CD4-positive, alpha-beta T cell (primary cell): ENCODE measurements around the gene TM9SF3. TPM values are rescaled to one million over a fixed set of nuclear protein-coding genes. Genes with fewer than 3 reads are reported as not detected.

Experiments
- ATAC-seq: fragments of 200-7000 bp; cut with Tn5 transposase; one replicate; pipeline ENCODE4 v1.10.0; 2022; ENCODE audit warnings: mild to moderate bottlenecking; ENCODE audit not compliant: poor library complexity
- CTCF ChIA-PET: fragments of 350-600 bp; sonication (Branson Sonifier 250); formaldehyde crosslinking; loops from one replicate; lab custom pipeline; 2021; ENCODE audit warnings: antibody characterized with exemption, inconsistent platforms; lab: Charles Lee
- POLR2A ChIA-PET: fragments of 350-600 bp; sonication (Branson Sonifier 250); formaldehyde crosslinking; loops from one replicate; lab custom pipeline; 2021; ENCODE audit warnings: antibody characterized with exemption, inconsistent platforms; lab: Charles Lee
- DNase-seq, 14 experiments: peaks; one replicate each; pipeline ENCODE4 v3.0.0-alpha.2; 2013 to 2020; ENCODE audit warnings: mixed read lengths in 2 of 14
- H3K27ac ChIP-seq, 2 donors: one replicate each; pipeline versions ENCODE4 v1.5.1 to v1.7.0; 2013; ENCODE audit warnings: low read length in 2 of 2, low read depth in 1 of 2, mild to moderate bottlenecking in 1 of 2
- H3K27me3 ChIP-seq, 2 experiments: 1 replicate in 1 of 2; 2 replicates in 1 of 2; pipeline versions ENCODE4 v1.6.1 to v1.7.0; 2013; ENCODE audit warnings: low read length in 2 of 2, control low read depth in 1 of 2, mild to moderate bottlenecking in 1 of 2, moderate library complexity in 1 of 2; ENCODE audit not compliant: insufficient read depth in 2 of 2, control insufficient read depth in 1 of 2
- H3K36me3 ChIP-seq: one replicate; pipeline ENCODE4 v1.6.1; 2013; ENCODE audit warnings: low read length, control low read depth; ENCODE audit not compliant: insufficient read depth
- H3K4me1 ChIP-seq: one replicate; pipeline ENCODE4 v1.6.1; 2013; ENCODE audit warnings: low read length, control low read depth; ENCODE audit not compliant: insufficient read depth
- H3K4me3 ChIP-seq: one replicate; pipeline ENCODE4 v1.5.1; 2013; ENCODE audit warnings: mild to moderate bottlenecking, low read length, moderate library complexity
- H3K9me3 ChIP-seq, 2 experiments: 1 replicate in 1 of 2; 2 replicates in 1 of 2; pipeline versions ENCODE4 v1.6.1 to v1.7.0; 2013; ENCODE audit warnings: low read length in 2 of 2, mild to moderate bottlenecking in 2 of 2, control low read depth in 1 of 2, moderate library complexity in 1 of 2; ENCODE audit not compliant: control insufficient read depth in 1 of 2, insufficient read depth in 1 of 2
- H3K27ac Mint-ChIP-seq: one replicate; pipeline ENCODE4 v1.8.0; 2020; ENCODE audit warnings: mixed read lengths
- H3K27me3 Mint-ChIP-seq: one replicate; pipeline ENCODE4 v1.8.0; 2021; ENCODE audit warnings: mixed read lengths
- H3K36me3 Mint-ChIP-seq: one replicate; pipeline ENCODE4 v1.8.0; 2021; ENCODE audit warnings: low read depth, mixed read lengths
- H3K4me1 Mint-ChIP-seq: one replicate; pipeline ENCODE4 v1.8.0; 2021; ENCODE audit warnings: low read depth, mixed read lengths
- H3K4me3 Mint-ChIP-seq: one replicate; pipeline ENCODE4 v1.8.0; 2020; ENCODE audit warnings: mild to moderate bottlenecking, mixed read lengths
- H3K9me3 Mint-ChIP-seq: one replicate; pipeline ENCODE4 v1.8.0; 2020; ENCODE audit warnings: mixed read lengths
- CTCF ChIP-seq: fragments of 200-600 bp; IDR thresholded peaks from one replicate; pipeline ENCODE4 v1.8.0; 2022; ENCODE audit warnings: antibody characterized with exemption, mild to moderate bottlenecking
- intact Hi-C, 2 experiments: fragments of 100-400 bp; cut with DNase I in 1 of 2; cut with micrococcal nuclease in 1 of 2; formaldehyde crosslinking; loops; one replicate each; pipeline versions ENCODE4 v1.15.1 to v1.9.0; 2023 to 2025; cut with DNase I, micrococcal nuclease
- total RNA-seq, 174 experiments: library from RNA in 2 of 174; stranded (reverse) in 2 of 174; gene quantifications; one replicate each; pipeline ENCODE4 v1.2.3 and lab custom pipeline; 2021 to 2026

Gene TM9SF3
- total RNA-seq, 2 experiments from 2014 or later, result 92.4 to 92.7 TPM

GRCh38 chr10:96516337-96516736 lies 70.5 kb downstream of the TM9SF3 start:
- intact Hi-C loops, result loop anchor here in 1 of 2 experiments (10.0 kb wide), 1 partner anchor 122 kb away; no protein-coding TSS in a partner anchor
- ChIA-PET CTCF (no interaction called here), POLR2A (no interaction called here)
- Histone ChIP-seq H3K4me3 (no peak overlapping the region), H3K4me1 (peaks cover 23% of the 10 kb centered on the region), H3K9me3 (peaks cover 0 to 13% of the 10 kb centered on the region in 2 experiments), H3K27me3 (peaks cover 28 to 32% of the 10 kb centered on the region in 2 experiments), H3K36me3 (peaks cover 9% of the 10 kb centered on the region), H3K27ac (no peak overlapping the region)
- Mint-ChIP-seq H3K4me3 (no peak overlapping the region), H3K36me3 (peaks cover 17% of the 10 kb centered on the region), H3K27me3 (peaks cover 40% of the 10 kb centered on the region), H3K4me1 (peaks cover 10% of the 10 kb centered on the region), H3K9me3 (no peaks in the 10 kb centered on the region), H3K27ac (no peak overlapping the region)
- DNase-seq, result no peak
- no peak for ATAC-seq
- TF ChIP-seq CTCF, result no peak

GRCh38 chr10:96513698-96514561 lies 72.9 kb downstream of the TM9SF3 start, which contains the start of gene TLL2:
Gene TLL2, minus strand, starts transcription at chr10:96513926. Its CDS starts 241 bp downstream, at chr10:96513685.
- H3K9me3 ChIP-seq, result peaks cover 0 to 13% of the 10 kb centered on the region in 2 experiments
- Mint-ChIP-seq H3K4me1 (peaks cover 10% of the 10 kb centered on the region), H3K27me3 (peaks cover 44% of the 10 kb centered on the region), H3K9me3 (no peaks in the 10 kb centered on the region), H3K36me3 (no peaks in the 10 kb centered on the region), H3K27ac (no peak within 1 kb of the TSS), H3K4me3 (peak within 1 kb of the TSS; percentile 84)
- DNase-seq (peak in 13 of 14 experiments; percentile 16 to 75 (median 35)), ATAC-seq (peak; percentile 61)
- peaks cover 23% of the 10 kb centered on the region for H3K4me1 ChIP-seq
- peak within 1 kb of the TSS; percentile 52 for H3K4me3 ChIP-seq
- no peaks in the 10 kb centered on the region for H3K36me3 ChIP-seq
- ChIA-PET CTCF (interaction anchor here (0.7 to 1.4 kb wide), 3 partner anchors 14 to 127 kb away, joined by 3 read pairs; no protein-coding TSS in a partner anchor), POLR2A (interaction anchor here (1.2 kb wide), 1 partner anchor 73 kb away, joined by 4 read pairs; the partner anchor contains the start of gene TM9SF3)
- no peak within 1 kb of the TSS for H3K27ac ChIP-seq
- peaks cover 32 to 33% of the 10 kb centered on the region in 2 experiments for H3K27me3 ChIP-seq
- intact Hi-C loops, result loop anchor here (5.0 to 10.0 kb wide), 2 partner anchors 117 to 119 kb away; no protein-coding TSS in a partner anchor
- no peak for TF ChIP-seq CTCF

DNA sequence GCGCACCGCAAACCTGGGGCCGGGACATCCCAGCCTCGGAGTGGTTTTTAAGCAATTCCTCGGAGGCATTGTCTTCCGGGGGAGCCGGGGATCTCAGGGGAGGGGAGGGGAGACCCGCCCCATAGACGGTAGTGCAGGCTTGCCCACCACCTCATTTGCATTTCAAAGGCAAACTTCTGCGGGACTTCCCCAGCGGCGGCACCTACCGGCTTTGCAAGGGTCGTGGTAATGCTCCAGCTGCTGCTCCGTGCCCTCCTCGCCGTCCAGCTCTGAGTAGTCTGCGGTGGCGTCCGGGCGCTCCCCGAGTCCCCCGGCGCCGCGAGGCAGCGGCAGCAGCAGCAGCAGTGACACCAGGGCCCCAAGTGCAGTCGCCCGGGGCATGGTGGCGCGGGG lies 73.5 kb downstream of the TM9SF3 start:
- Histone ChIP-seq H3K36me3 (no peaks in the 10 kb centered on the region), H3K9me3 (peaks cover 0 to 13% of the 10 kb centered on the region in 2 experiments), H3K27ac (no peak overlapping the region), H3K4me3 (peak overlapping the region; percentile 52), H3K27me3 (peaks cover 32 to 33% of the 10 kb centered on the region in 2 experiments), H3K4me1 (peaks cover 23% of the 10 kb centered on the region)
- Mint-ChIP-seq H3K27me3 (peaks cover 49% of the 10 kb centered on the region), H3K4me3 (peak overlapping the region; percentile 25), H3K9me3 (no peaks in the 10 kb centered on the region), H3K4me1 (peaks cover 10% of the 10 kb centered on the region), H3K27ac (no peak overlapping the region), H3K36me3 (no peaks in the 10 kb centered on the region)
- intact Hi-C loops, result loop anchor here (5.0 to 10.0 kb wide), 2 partner anchors 116 to 118 kb away; no protein-coding TSS in a partner anchor
- ChIA-PET POLR2A (interaction anchor here (1.2 kb wide), 1 partner anchor 74 kb away, joined by 4 read pairs; the partner anchor contains the start of gene TM9SF3), CTCF (interaction anchor here (1.4 kb wide), 1 partner anchor 128 kb away, joined by 3 read pairs; no protein-coding TSS in a partner anchor)
- TF ChIP-seq CTCF, result no peak
- peak in 8 of 14 experiments; percentile 4 to 77 (median 39) for DNase-seq
- peak; percentile 44 for ATAC-seq
